Cerebellar cortex (tissue), 1 donor: ENCODE measurements around the gene LDLRAD3.

Experiments
- DNase-seq: peaks from one replicate; pipeline ENCODE4 v3.0.0-alpha.2; 2015; ENCODE audit warnings: low spot score

The LDLRAD3 gene

GRCh38 chr11:36135076-36135475 is 191.2 kb downstream of the LDLRAD3 start:
- DNase-seq = no peak

GRCh38 chr11:36139767-36140166 is 195.9 kb downstream of the LDLRAD3 start:
- DNase-seq = no peak

DNA sequence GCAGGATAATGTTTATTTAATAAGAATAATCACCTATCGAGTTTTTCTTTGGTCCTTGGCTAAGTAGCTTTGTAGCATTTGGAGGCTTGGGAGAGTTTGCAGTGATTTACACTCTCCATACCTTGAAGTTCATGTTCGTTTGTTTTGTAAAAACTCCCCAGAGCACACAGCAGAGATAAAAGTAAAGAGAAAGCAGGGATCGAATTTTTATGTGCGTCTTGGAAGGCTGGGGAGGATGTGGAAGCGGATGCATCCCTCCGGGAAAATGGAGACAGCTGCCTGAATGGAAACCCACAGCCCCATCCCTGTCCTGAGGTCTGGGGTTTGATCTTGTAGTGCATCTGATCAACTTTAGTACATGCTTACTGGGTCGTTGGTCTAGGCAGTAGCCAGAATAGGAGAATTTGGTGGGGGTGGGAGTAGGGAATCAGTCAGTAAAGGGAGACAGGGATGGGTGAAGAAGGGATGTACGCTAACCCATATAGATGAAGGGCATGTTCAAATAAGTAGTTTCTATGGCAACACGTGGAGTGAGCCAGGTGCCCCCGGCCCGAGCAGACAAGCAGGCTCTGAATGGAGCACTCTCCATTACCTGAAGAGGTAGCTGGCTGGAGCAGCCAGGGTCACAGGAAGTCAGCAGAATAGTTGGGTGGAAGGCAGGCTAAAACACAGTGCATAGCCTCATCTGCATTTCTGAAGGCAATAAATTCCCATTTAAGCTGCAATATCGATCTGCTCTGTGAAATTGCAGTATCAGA is 197.5 kb downstream of the LDLRAD3 start:
- DNase-seq = no peak

DNA sequence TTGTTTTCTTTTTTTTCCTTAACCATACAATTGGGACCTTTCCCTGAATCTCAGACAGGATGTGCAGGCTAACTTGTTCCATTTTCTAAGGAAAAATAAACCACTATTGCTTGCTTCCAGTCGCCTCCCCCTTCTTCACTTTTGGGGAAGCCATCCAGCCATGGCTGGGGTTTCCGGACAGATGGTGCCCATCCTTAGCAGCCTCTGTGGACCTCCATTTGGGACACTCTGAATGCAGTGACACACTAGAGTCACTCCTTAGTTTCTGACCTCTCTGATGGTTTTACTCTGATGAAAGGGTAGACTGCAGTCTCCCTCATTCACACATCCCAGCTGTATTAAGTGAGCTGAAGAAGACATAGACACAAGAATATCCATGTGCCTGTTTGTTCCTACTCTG is 198.1 kb downstream of the LDLRAD3 start:
- no peak for DNase-seq

- DNase-seq = no peak
Observed at GRCh38 chr11:36142439-36142838, 198.6 kb downstream of the LDLRAD3 start.

GRCh38 chr11:36142879-36143278 is 199.0 kb downstream of the LDLRAD3 start:
- DNase-seq = no peak

GRCh38 chr11:36146437-36146836 is 202.6 kb downstream of the LDLRAD3 start:
- no peak for DNase-seq

DNA sequence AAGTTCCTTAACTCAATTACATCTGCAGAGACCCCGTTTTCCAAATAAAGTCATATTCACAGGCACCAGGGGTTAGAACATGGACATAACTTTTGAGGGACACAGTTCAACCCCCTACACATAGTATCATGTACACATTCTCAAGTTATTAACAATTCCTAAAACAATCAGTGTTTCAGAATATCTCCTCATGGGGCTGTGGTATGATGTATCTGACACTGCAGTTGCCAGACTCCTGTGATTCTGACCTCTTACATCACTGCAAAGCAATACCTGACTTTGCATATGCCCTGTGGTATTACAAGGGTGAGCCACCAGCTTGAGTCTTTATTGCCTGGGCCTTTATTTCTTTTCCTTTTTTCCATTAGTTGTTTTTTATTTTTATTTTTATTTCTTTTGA is 203.6 kb downstream of the LDLRAD3 start:
- DNase-seq = no peak

- DNase-seq = peak; percentile 69
Observed at GRCh38 chr11:36148701-36149100, 204.8 kb downstream of the LDLRAD3 start.

DNA sequence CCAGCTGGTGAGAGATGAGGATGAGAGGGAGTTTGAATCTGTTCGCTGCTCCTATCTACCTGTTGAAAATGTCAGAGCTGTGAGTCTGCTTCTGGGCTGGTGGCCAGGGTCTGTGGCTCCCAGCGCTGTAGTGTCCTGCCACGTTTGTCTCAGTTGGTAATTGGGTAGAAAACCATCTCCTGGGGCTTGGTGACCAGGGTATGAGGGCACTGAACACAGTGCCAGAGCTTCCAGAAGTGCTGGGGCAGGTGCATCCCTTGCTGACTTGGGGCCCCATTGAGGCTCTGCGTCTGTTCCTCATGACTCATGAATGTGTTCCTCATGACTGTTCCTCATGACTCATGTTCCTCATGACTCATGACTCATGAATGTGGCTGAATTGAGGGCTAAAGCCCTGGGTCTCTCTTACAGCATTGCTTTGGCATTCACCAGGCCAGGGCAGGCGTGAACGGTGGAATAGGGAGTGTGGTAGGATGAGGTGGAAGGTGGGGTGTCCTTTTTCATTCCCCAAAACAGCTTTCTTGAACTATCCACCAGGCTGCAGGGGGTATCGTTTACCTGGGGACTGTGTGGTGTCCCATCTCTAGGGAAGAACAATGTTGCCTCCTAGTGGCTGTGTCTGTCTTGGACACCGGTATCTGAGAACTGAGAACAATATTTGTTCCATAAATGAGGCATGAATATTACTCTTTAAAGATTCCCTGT is 205.8 kb downstream of the LDLRAD3 start:
- peak; percentile 84 for DNase-seq

- no peak for DNase-seq
Observed at GRCh38 chr11:36150986-36151385, 207.1 kb downstream of the LDLRAD3 start.

GRCh38 chr11:36151933-36152580 is 208.2 kb downstream of the LDLRAD3 start:
- DNase-seq = no peak

GRCh38 chr11:36153551-36153950 is 209.7 kb downstream of the LDLRAD3 start:
- DNase-seq = no peak

GRCh38 chr11:36155124-36155561 is 211.3 kb downstream of the LDLRAD3 start:
- no peak for DNase-seq

DNA sequence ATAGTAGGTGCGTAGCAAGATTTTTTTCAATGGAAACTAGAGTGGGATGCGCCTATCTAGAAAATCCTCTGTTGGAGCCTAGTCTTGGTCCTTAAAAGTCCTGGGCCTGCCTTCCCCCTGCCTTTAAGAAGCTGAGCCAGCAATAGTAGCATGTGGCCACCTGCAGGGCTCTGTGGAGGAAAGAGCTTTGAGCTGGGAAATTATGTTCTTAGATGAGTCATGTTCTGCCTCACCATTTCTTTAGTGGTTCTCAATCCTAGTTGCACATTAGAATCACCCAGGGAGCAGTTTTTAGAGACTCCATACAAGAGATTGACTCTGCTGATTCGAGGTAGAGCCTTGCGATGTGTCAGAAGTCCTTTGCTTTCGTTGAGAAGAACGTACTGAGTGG is 211.9 kb downstream of the LDLRAD3 start:
- DNase-seq = no peak

- DNase-seq = peak; percentile 87
Observed at GRCh38 chr11:36156161-36156816, 212.4 kb downstream of the LDLRAD3 start.

DNA sequence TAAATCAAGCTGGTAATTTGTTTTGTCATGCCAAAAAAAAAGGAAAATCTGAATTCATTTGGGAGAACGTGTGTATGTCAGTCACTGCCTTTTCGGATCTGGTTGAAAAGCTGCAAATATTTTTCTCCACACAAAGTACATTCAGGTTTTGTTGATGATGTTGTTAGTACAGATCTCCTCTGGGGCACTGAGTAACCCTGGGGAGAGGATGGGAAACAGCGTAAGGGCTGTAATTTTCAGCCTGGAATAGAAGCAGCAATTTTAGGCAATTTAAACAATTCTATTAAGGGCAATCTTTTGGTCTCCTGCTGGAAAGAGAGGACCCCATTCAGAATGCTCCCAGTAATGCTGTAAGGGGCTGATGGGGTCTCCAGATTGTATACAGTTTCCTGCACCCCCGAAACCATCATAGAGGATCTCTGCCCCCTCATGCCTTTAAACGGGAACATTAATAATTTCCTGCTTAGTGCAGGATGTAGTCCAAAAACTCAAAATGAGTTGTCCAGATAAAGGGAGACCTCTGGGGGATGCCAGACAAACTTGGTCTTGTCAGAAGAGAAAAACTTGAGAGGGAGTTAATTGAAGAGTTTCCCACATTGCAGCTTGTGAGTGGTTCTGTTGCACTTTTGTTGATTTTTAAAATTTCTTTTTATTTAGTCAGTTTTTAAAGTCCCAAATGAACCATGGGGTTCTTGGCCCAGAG is 213.1 kb downstream of the LDLRAD3 start:
- DNase-seq = no peak

DNA sequence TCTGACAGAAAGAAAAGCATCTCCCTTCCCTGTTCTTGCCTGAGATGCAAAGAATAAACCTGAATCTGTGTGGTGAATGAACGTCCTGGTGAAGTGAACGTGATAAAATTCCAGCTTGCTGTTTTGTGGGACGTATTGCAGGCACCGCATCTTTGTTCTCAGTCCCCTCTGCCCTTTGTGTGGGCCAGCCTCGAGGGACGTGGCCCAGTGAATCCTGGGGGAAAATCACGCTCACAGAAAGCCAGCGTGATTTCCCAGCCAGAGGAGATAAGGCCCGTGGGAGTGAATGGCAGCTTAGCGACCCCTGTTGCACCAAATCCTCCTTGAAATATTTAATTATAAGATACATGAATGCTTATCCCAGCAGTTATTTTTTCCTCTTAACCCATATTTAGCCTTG is 216.2 kb downstream of the LDLRAD3 start:
- no peak for DNase-seq

- DNase-seq = no peak
Observed at GRCh38 chr11:36161572-36161971, 217.7 kb downstream of the LDLRAD3 start.

DNA sequence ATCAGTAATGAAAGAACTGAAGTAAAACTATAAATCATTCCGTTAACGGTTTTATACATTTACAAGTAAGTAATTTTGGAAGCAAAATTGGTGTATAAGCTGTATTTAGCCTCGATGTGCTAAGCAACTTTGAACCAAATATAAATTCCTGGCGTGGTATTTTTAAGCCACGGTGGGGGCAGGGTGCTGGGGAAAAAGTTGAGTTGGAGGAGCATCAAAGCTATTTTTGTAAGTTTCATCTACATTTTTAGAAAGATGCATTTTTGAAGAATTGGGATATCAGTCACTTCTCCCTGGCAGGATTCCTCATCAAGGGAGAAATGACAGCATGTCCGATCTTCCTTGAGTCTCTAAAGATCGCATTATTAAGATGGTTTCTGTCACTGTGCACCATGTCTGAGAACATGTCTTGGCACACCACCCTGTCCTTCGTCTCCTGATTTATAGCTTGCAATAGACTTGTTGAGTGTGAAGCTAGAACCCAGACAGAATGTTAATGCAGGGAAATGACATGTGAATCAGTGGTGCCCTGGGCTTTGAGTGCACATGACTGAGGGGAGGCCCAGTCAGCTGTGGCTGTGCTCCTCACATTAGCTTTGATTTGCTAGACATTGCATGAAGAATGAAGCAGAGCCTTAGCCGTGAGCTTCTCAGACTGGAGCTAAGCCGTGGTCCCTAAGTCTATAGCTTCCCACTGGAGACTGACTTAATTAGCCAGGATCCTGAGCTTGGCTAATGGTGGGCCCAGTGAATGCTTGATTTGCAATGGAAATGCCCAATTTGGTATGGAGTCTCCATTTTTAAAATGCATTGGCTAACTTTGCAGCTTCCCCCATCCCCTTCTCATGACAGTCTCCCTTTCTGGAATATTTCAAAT is 218.4 kb downstream of the LDLRAD3 start:
- no peak for DNase-seq

DNA sequence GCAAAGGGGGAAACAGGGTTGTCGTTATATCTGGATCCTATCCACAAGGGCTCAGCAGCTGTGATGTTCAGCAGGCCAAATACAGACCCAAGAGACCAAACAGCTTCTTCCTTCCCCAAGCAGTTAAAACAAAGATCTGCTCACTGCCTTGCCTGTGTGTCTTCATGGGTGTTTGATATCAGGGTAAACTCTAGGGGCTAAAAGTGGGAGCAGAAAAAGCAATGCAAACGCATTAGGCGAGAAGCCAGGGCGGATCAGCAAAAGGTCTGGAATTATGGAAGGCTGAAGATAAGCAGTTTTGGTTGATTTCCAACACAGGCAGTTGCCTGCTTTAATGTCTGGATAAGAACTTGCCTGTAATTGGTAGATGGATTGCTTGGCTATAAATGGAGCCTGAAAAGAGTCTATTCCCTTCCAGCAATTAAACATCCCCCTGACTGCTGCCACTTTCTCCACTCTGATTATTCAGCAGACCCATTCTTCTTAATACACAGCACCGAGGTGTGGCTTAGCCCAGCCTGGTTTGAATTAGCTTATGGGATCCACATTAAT is 219.1 kb downstream of the LDLRAD3 start:
- peak; percentile 25 for DNase-seq
